ENCODE results near the gene HRH2. TPM values are rescaled to one million over a fixed set of nuclear protein-coding genes. Genes with fewer than 3 reads are reported as not detected.

The HRH2 gene
- total RNA-seq, 1 donor from 2014 or later, result 96.9 TPM

DNA sequence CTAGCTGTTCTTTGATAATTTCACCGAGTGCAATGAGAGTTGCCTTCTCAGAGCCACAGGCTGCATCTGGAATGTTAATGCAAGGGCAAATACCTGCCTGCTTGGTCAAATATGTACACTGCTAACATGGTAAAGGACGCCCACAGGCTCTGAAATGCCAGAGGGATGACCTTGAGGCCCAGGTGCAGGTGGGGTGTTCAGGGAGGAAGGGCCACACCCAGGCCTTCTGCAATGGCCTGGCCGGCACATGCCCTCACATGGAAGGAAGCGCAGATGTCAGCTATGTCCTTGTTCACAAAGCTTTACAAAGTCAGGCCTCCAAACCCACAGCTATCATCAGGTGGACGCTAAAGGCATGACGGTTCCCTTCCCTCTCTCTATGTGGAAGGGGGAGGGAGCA is 48.6 kb downstream of the HRH2 start:
- no peak for DNase-seq (ENCODE audit: low spot score)
- intact Hi-C loops (cut with micrococcal nuclease), result no loop called here
- Mint-ChIP-seq H3K27ac (no peak overlapping the region), H3K4me1 (ENCODE audit: low read depth) (peaks cover 18% of the 10 kb centered on the region), H3K27me3 (ENCODE audit: insufficient read depth) (no peaks in the 10 kb centered on the region), H3K9me3 (no peaks in the 10 kb centered on the region), H3K4me3 (no peak overlapping the region), H3K36me3 (ENCODE audit: low read depth) (peaks cover 48% of the 10 kb centered on the region)

DNA sequence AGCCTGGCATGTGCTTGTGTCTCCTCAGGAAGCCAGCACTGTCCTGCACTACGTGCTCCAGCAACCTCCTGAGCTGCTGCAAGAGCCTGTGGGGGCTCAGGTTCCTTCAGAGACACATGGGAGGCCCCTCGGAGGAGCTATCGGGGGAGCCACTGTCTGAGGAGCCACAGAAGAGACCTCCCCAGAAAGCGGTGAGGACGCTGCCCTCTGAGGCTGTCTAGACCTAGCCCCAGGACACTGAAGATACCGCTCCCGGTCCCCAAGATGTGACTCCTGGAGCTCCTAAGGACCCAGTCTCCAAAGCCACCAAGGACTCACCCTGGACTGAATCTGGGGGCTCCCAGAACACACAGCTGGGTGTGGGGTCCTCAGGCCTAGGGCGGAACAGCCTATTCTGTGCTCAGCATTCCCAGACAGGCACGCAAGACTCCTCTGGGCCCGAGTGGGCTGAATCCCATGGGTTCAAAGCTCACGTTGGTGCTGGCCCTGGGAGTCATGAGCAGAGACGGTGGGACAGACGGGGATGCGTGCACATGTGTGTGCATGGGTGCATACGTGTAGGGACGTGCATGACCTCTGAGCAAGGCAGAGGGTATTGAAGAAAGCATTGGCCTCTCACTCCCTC is 50.0 kb downstream of the HRH2 start:
- Mint-ChIP-seq H3K27ac (no peak overlapping the region), H3K27me3 (ENCODE audit: insufficient read depth) (no peaks in the 10 kb centered on the region), H3K9me3 (no peaks in the 10 kb centered on the region), H3K4me3 (no peak overlapping the region), H3K4me1 (ENCODE audit: low read depth) (peaks cover 18% of the 10 kb centered on the region), H3K36me3 (ENCODE audit: low read depth) (peaks cover 47% of the 10 kb centered on the region)
- DNase-seq (ENCODE audit: low spot score), result no peak
- intact Hi-C loops (cut with micrococcal nuclease), result no loop called here

GRCh38 chr5:175709276-175709781 is 51.5 kb downstream of the HRH2 start:
- intact Hi-C loops (cut with micrococcal nuclease), result no loop called here
- peaks cover 18% of the 10 kb centered on the region for H3K4me1 Mint-ChIP-seq (ENCODE audit: low read depth)
- H3K4me3 Mint-ChIP-seq, result no peak overlapping the region

GRCh38 chr5:175710326-175710725 is 52.5 kb downstream of the HRH2 start:
- Mint-ChIP-seq H3K4me3 (no peak overlapping the region), H3K27me3 (ENCODE audit: insufficient read depth) (no peaks in the 10 kb centered on the region), H3K36me3 (ENCODE audit: low read depth) (peaks cover 60% of the 10 kb centered on the region), H3K9me3 (peaks cover 20% of the 10 kb centered on the region), H3K4me1 (ENCODE audit: low read depth) (peaks cover 18% of the 10 kb centered on the region), H3K27ac (peak overlapping the region; percentile 61)
- no peak for DNase-seq (ENCODE audit: low spot score)
- intact Hi-C loops (cut with micrococcal nuclease), result no loop called here

More at GRCh38 chr5:175709276-175709781, 51.5 kb downstream of the HRH2 start:
- peak overlapping the region; percentile 78 for H3K27ac Mint-ChIP-seq
- peaks cover 11% of the 10 kb centered on the region for H3K9me3 Mint-ChIP-seq
- H3K36me3 Mint-ChIP-seq (ENCODE audit: low read depth), result peaks cover 52% of the 10 kb centered on the region
- no peak for DNase-seq (ENCODE audit: low spot score)
- H3K27me3 Mint-ChIP-seq (ENCODE audit: insufficient read depth), result no peaks in the 10 kb centered on the region

- Mint-ChIP-seq H3K27me3 (ENCODE audit: insufficient read depth) (no peaks in the 10 kb centered on the region), H3K36me3 (ENCODE audit: low read depth) (peaks cover 61% of the 10 kb centered on the region), H3K9me3 (peaks cover 27% of the 10 kb centered on the region), H3K4me3 (no peak overlapping the region), H3K4me1 (ENCODE audit: low read depth) (peaks cover 18% of the 10 kb centered on the region), H3K27ac (no peak overlapping the region)
- intact Hi-C loops (cut with micrococcal nuclease), result no loop called here
- DNase-seq (ENCODE audit: low spot score), result no peak
Observed at GRCh38 chr5:175711031-175711430, 53.2 kb downstream of the HRH2 start.

- H3K36me3 Mint-ChIP-seq (ENCODE audit: low read depth), result peaks cover 67% of the 10 kb centered on the region
Observed at GRCh38 chr5:175711472-175712312, 53.8 kb downstream of the HRH2 start.

DNA sequence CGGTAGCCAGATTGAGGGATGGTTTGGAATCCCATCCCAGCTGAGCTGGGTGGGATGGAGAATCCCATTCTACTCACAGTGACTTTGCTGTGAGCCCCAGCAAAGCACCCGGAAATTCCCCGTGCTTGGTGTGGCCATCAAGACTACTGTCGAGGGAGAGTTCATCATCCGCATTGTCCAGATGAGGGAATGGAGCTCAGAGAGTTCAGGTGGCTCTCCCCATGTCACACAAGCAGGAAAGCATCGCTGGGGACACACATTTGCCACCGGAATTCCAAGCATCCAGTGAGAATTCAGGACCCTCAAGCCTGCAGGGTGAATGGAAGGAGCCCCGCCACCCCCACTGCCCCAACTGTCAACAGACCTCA is 54.4 kb downstream of the HRH2 start:
- no peak overlapping the region for H3K4me3 Mint-ChIP-seq
- H3K36me3 Mint-ChIP-seq (ENCODE audit: low read depth), result peaks cover 68% of the 10 kb centered on the region
- H3K27ac Mint-ChIP-seq, result no peak overlapping the region
- intact Hi-C loops (cut with micrococcal nuclease), result no loop called here
- no peak for DNase-seq (ENCODE audit: low spot score)
- peaks cover 18% of the 10 kb centered on the region for H3K4me1 Mint-ChIP-seq (ENCODE audit: low read depth)
- peaks cover 39% of the 10 kb centered on the region for H3K9me3 Mint-ChIP-seq
- peaks cover 2% of the 10 kb centered on the region for H3K27me3 Mint-ChIP-seq (ENCODE audit: insufficient read depth)

More at GRCh38 chr5:175711472-175712312, 53.8 kb downstream of the HRH2 start:
- Mint-ChIP-seq H3K9me3 (peaks cover 33% of the 10 kb centered on the region), H3K27me3 (ENCODE audit: insufficient read depth) (peaks cover 2% of the 10 kb centered on the region), H3K4me3 (no peak overlapping the region), H3K4me1 (ENCODE audit: low read depth) (peaks cover 18% of the 10 kb centered on the region), H3K27ac (no peak overlapping the region)
- intact Hi-C loops (cut with micrococcal nuclease), result no loop called here
- DNase-seq (ENCODE audit: low spot score), result no peak

GRCh38 chr5:175712681-175713085 is 54.8 kb downstream of the HRH2 start:
- DNase-seq (ENCODE audit: low spot score), result no peak
- Mint-ChIP-seq H3K36me3 (ENCODE audit: low read depth) (peaks cover 69% of the 10 kb centered on the region), H3K27ac (no peak overlapping the region), H3K4me3 (no peak overlapping the region), H3K9me3 (peaks cover 41% of the 10 kb centered on the region), H3K4me1 (ENCODE audit: low read depth) (peaks cover 18% of the 10 kb centered on the region), H3K27me3 (ENCODE audit: insufficient read depth) (peaks cover 2% of the 10 kb centered on the region)
- intact Hi-C loops (cut with micrococcal nuclease), result no loop called here

- H3K4me1 Mint-ChIP-seq (ENCODE audit: low read depth), result peaks cover 18% of the 10 kb centered on the region
- H3K27ac Mint-ChIP-seq, result no peak overlapping the region
- H3K4me3 Mint-ChIP-seq, result no peak overlapping the region
- DNase-seq (ENCODE audit: low spot score), result no peak
- H3K27me3 Mint-ChIP-seq (ENCODE audit: insufficient read depth), result peaks cover 4% of the 10 kb centered on the region
- H3K36me3 Mint-ChIP-seq (ENCODE audit: low read depth), result peaks cover 59% of the 10 kb centered on the region
- intact Hi-C loops (cut with micrococcal nuclease), result no loop called here
- H3K9me3 Mint-ChIP-seq, result peaks cover 44% of the 10 kb centered on the region
Observed at GRCh38 chr5:175713930-175714329, 56.1 kb downstream of the HRH2 start.

GRCh38 chr5:175714479-175715085 is 56.7 kb downstream of the HRH2 start:
- no peak for DNase-seq (ENCODE audit: low spot score)
- Mint-ChIP-seq H3K36me3 (ENCODE audit: low read depth) (peaks cover 52% of the 10 kb centered on the region), H3K27ac (no peak overlapping the region), H3K27me3 (ENCODE audit: insufficient read depth) (peaks cover 4% of the 10 kb centered on the region), H3K9me3 (peaks cover 44% of the 10 kb centered on the region), H3K4me1 (ENCODE audit: low read depth) (peaks cover 12% of the 10 kb centered on the region), H3K4me3 (no peak overlapping the region)
- intact Hi-C loops (cut with micrococcal nuclease), result loop anchor here (5.0 kb wide), 1 partner anchor 762 kb away; no protein-coding TSS in a partner anchor

DNA sequence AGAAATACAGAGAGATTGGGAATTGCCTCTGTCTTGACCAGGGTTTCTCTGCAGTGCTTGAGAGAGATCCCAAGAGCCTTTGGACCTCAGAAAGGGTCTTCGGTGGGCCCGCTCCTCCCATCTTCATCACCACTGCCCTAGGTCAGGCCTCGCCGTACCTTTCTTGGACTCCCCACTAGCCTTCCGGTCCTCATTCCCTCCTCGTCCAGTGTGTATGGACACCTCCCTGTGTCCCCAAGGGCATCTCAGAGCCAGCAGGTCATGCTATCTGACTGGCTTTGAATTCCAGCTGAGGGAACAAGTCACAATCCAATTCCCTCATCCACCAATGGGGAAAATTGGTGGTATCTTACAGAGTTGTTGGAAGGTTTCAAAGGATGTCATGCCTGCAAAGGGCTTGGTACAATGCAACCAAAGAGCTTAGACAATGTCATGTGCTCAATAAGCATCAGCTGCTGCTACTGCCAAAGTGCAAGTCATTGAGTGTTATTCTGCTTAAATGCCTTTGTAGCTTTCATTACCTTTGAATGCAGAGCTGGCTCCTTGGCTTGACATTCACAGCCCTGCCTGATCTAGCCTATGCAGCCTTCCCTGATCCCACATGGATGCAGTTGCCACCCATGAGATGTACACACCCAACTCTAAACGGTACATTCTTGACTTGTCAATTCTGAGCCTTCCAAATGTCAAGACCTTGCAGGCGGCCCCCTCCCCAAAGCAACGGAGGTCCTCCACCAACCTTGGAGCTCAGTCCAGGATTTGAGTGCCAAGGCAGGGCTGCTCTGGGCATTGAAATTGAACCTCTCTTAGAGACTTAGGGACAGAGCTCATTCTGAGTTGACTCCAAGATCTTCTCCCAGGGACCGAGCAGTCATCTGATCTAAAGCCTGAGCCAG is 58.0 kb downstream of the HRH2 start:
- Mint-ChIP-seq H3K9me3 (peaks cover 44% of the 10 kb centered on the region), H3K27ac (no peak overlapping the region), H3K4me1 (ENCODE audit: low read depth) (peaks cover 7% of the 10 kb centered on the region), H3K4me3 (no peak overlapping the region), H3K27me3 (ENCODE audit: insufficient read depth) (peaks cover 4% of the 10 kb centered on the region), H3K36me3 (ENCODE audit: low read depth) (peaks cover 41% of the 10 kb centered on the region)
- DNase-seq (ENCODE audit: low spot score), result no peak
- intact Hi-C loops (cut with micrococcal nuclease), result loop anchor here (5.0 kb wide), 1 partner anchor 764 kb away; no protein-coding TSS in a partner anchor

DNA sequence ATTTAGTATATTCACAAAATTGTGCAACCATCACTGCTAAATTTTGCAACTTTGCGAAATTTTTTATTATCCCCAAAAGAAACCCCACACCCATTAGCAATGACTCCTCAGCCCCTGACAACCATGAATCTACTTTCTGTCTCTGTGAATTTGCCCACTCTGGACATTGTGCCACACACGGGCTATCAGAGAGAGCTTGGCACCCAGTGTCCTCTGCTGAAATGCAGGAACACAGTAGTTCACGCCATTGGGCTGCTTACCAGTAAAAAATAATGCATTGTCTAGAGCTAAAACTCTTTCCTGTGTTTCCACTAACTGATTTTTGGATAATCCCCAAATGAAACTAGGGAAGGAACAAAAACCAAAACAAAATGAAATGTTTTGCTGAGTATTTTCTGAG is 60.0 kb downstream of the HRH2 start:
- intact Hi-C loops (cut with micrococcal nuclease), result loop anchor here (1.0 to 5.0 kb wide), 4 partner anchors 21 to 766 kb away; no protein-coding TSS in a partner anchor
- no peak overlapping the region for H3K4me3 Mint-ChIP-seq
- H3K9me3 Mint-ChIP-seq, result peaks cover 44% of the 10 kb centered on the region
- no peak for DNase-seq (ENCODE audit: low spot score)
- peaks cover 31% of the 10 kb centered on the region for H3K36me3 Mint-ChIP-seq (ENCODE audit: low read depth)
- peaks cover 7% of the 10 kb centered on the region for H3K4me1 Mint-ChIP-seq (ENCODE audit: low read depth)
- H3K27ac Mint-ChIP-seq, result no peak overlapping the region
- peaks cover 4% of the 10 kb centered on the region for H3K27me3 Mint-ChIP-seq (ENCODE audit: insufficient read depth)
